ENCODE data around the gene SLC22A23.

DNA sequence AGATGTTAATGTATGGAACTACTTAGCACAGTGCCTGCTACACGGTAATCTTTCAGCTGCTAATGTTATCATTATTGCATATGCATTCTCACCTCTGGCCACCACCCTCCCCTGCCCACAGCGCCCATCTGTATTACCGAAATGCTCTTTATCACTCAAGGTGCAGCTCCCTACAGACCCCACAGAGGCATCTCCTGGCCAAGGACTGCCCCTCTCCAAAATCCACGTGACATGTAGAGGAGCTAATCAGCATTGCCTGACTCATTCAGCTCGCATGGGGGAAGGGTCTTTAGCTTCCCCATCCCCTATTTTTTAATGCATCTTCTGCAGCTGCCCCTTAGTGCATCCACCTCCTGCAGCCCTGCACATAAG, 41.8 kb downstream of the SLC22A23 start:
- no peak for TF ChIP-seq CTCF (IDR thresholded peaks at IDR 0.05; ENCODE audit: low read depth, low read length, poor library complexity, severe bottlenecking)
- no peak for TF ChIP-seq EZH2phosphoT487 (IDR thresholded peaks at IDR 0.05; ENCODE audit: borderline replicate concordance, low read length)

Measured in DOHH2 (cell line).